SK-N-SH treated with all-trans-retinoic acid at 6 μM for 48 hours (cell line): ENCODE data around the gene EEFSEC.

ENCODE experiments used
- ATAC-seq: fragments of 200-7000 bp; cut with Tn5 transposase; 3 replicates; pipeline ENCODE4 v1.9.1; 2020; ENCODE audit warnings: mild to moderate bottlenecking, moderate library complexity
- ARNTL ChIP-seq: fragments of 450-650 bp; formaldehyde crosslinking; IDR thresholded peaks from 2 replicates; pipeline ENCODE4 v1.5.0; 2020; ENCODE audit warnings: low read depth, mild to moderate bottlenecking, moderate library complexity, borderline replicate concordance
- BACH2 ChIP-seq: fragments of 250-450 bp; sonication (Bioruptor Pico); IDR thresholded peaks from 2 replicates; pipeline ENCODE4 v1.9.0; 2021; ENCODE audit warnings: mild to moderate bottlenecking, borderline replicate concordance
- CSDC2 ChIP-seq: fragments of 250-450 bp; sonication (Bioruptor Pico); IDR thresholded peaks from 2 replicates; pipeline ENCODE4 v1.5.0; 2020; ENCODE audit warnings: mild to moderate bottlenecking, moderate library complexity
- ESRRG ChIP-seq: fragments of 250-450 bp; sonication (Bioruptor Pico); IDR thresholded peaks from 2 replicates; pipeline ENCODE4 v1.6.1; 2021; ENCODE audit warnings: mild to moderate bottlenecking
- GLIS3 ChIP-seq: fragments of 250-450 bp; sonication (Bioruptor Pico); IDR thresholded peaks from 2 replicates; pipeline ENCODE4 v1.5.0; 2020; ENCODE audit warnings: mild to moderate bottlenecking, moderate library complexity
- ISL1 ChIP-seq: fragments of 250-450 bp; sonication (Bioruptor Pico); IDR thresholded peaks from 2 replicates; pipeline ENCODE4 v2.1.2; 2022; ENCODE audit warnings: mild to moderate bottlenecking, moderate library complexity
- PPARA ChIP-seq: fragments of 250-450 bp; sonication (Bioruptor Pico); IDR thresholded peaks from 2 replicates; pipeline ENCODE4 v1.5.0; 2020; ENCODE audit warnings: mild to moderate bottlenecking, borderline replicate concordance
- RARB ChIP-seq: fragments of 250-450 bp; sonication (Bioruptor Pico); IDR thresholded peaks from 2 replicates; pipeline ENCODE4 v1.8.0; 2021; ENCODE audit warnings: mild to moderate bottlenecking, moderate library complexity
- SNAI2 ChIP-seq: fragments of 250-450 bp; sonication (Bioruptor Pico); IDR thresholded peaks from 2 replicates; pipeline ENCODE4 v1.5.0; 2020; ENCODE audit warnings: mild to moderate bottlenecking, moderate library complexity
- TCF4 ChIP-seq: fragments of 250-450 bp; sonication (Bioruptor Pico); IDR thresholded peaks from 2 replicates; pipeline ENCODE4 v1.8.0; 2021; ENCODE audit warnings: mild to moderate bottlenecking, moderate library complexity, borderline replicate concordance
- TOX ChIP-seq: fragments of 250-450 bp; sonication (Bioruptor Pico); IDR thresholded peaks from 2 replicates; pipeline ENCODE4 v1.8.0; 2021; ENCODE audit warnings: mild to moderate bottlenecking, moderate library complexity, borderline replicate concordance
- ZC3H10 ChIP-seq: fragments of 250-450 bp; sonication (Bioruptor Pico); IDR thresholded peaks from 2 replicates; pipeline ENCODE4 v1.5.1; 2021; ENCODE audit warnings: mild to moderate bottlenecking, moderate library complexity
- ZFP30 ChIP-seq: fragments of 450-650 bp; formaldehyde crosslinking; IDR thresholded peaks from 2 replicates; pipeline ENCODE4 v1.5.0; 2022; ENCODE audit warnings: mild to moderate bottlenecking, moderate library complexity
- ZNF565 ChIP-seq: fragments of 450-650 bp; formaldehyde crosslinking; conservative IDR thresholded peaks from 2 replicates; pipeline ENCODE4 v1.5.0; 2020; ENCODE audit warnings: low read depth, mild to moderate bottlenecking, moderate library complexity
- ZNF8 ChIP-seq: fragments of 450-650 bp; formaldehyde crosslinking; IDR thresholded peaks from 2 replicates; pipeline ENCODE4 v1.5.0; 2020; ENCODE audit warnings: mild to moderate bottlenecking, moderate library complexity
- TF ChIP-seq, protein P1 (sequence below): fragments of 250-450 bp; sonication (Bioruptor Pico); IDR thresholded peaks from 2 replicates; pipeline ENCODE4 v1.5.1; 2020; ENCODE audit warnings: low read depth, mild to moderate bottlenecking, moderate library complexity
- TF ChIP-seq, protein P2 (sequence below): fragments of 250-450 bp; sonication (Bioruptor Pico); IDR thresholded peaks from 2 replicates; pipeline ENCODE4 v1.5.0; 2020; ENCODE audit warnings: mild to moderate bottlenecking, moderate library complexity
- TF ChIP-seq, protein P3 (sequence below): fragments of 250-450 bp; sonication (Bioruptor Pico); IDR thresholded peaks from 2 replicates; pipeline ENCODE4 v1.8.0; 2021; ENCODE audit warnings: low read depth, mild to moderate bottlenecking, moderate library complexity, borderline replicate concordance

Gene EEFSEC

DNA sequence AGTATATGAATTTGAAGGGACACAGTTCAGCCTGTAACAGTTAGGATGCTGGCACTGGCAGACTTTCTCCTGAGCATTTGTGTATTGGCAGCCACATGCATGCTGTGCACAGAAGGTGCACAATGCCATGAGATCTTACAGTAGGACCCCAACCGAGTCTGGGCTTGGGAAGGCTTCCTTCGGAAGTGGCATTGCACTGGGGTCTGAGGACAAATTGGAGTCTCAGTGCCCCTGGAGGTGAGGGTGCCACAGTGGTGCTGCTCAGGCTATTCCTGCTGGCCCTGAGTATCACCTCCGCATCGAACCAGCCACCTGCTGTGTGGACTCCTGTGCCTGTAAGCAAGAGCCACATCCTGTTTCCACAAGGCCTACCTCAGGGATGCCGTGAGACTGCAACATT, 213.9 kb downstream of the EEFSEC start:
- no peak for ATAC-seq
- no peak for TF ChIP-seq TCF4 (CRISPR knock-in tag)
- TF ChIP-seq, protein P1, sequence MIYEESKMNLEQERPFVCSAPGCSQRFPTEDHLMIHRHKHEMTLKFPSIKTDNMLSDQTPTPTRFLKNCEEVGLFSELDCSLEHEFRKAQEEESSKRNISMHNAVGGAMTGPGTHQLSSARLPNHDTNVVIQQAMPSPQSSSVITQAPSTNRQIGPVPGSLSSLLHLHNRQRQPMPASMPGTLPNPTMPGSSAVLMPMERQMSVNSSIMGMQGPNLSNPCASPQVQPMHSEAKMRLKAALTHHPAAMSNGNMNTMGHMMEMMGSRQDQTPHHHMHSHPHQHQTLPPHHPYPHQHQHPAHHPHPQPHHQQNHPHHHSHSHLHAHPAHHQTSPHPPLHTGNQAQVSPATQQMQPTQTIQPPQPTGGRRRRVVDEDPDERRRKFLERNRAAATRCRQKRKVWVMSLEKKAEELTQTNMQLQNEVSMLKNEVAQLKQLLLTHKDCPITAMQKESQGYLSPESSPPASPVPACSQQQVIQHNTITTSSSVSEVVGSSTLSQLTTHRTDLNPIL (CRISPR knock-in tag) = no peak
- TF ChIP-seq ARNTL (CRISPR knock-in tag) = no peak
- no peak for TF ChIP-seq BACH2 (CRISPR knock-in tag)
- TF ChIP-seq PPARA (CRISPR knock-in tag) = no peak
- TF ChIP-seq ZNF8 = no peak
- TF ChIP-seq, protein P2, sequence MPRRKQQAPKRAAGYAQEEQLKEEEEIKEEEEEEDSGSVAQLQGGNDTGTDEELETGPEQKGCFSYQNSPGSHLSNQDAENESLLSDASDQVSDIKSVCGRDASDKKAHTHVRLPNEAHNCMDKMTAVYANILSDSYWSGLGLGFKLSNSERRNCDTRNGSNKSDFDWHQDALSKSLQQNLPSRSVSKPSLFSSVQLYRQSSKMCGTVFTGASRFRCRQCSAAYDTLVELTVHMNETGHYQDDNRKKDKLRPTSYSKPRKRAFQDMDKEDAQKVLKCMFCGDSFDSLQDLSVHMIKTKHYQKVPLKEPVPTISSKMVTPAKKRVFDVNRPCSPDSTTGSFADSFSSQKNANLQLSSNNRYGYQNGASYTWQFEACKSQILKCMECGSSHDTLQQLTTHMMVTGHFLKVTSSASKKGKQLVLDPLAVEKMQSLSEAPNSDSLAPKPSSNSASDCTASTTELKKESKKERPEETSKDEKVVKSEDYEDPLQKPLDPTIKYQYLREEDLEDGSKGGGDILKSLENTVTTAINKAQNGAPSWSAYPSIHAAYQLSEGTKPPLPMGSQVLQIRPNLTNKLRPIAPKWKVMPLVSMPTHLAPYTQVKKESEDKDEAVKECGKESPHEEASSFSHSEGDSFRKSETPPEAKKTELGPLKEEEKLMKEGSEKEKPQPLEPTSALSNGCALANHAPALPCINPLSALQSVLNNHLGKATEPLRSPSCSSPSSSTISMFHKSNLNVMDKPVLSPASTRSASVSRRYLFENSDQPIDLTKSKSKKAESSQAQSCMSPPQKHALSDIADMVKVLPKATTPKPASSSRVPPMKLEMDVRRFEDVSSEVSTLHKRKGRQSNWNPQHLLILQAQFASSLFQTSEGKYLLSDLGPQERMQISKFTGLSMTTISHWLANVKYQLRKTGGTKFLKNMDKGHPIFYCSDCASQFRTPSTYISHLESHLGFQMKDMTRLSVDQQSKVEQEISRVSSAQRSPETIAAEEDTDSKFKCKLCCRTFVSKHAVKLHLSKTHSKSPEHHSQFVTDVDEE (CRISPR knock-in tag) = no peak
- TF ChIP-seq RARB (CRISPR knock-in tag) = no peak
- TF ChIP-seq SNAI2 (CRISPR knock-in tag) = no peak
- TF ChIP-seq, all 23 proteins: peak for 0

DNA sequence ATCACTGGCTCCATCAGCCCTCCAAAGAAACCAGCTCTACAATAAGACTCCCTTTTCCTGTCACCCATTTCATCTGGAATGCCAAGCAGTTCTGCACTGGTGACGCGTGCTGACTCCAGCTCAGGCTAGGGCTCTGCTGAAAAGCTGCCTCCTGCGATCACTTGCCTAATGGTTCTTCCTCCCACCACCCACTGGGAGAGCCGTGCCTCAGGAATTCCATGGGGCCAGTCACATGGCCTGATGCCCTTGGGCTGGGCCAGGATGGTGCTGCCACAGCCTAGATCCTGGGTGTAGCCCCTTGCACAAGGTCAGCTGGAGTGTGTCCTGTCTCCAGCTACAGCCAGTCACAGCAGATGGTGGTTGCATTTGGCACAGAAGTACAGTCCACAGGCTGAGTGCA, 214.5 kb downstream of the EEFSEC start:
- ATAC-seq = no peak
- TF ChIP-seq, protein P2 (CRISPR knock-in tag) = no peak
- no peak for TF ChIP-seq CSDC2 (CRISPR knock-in tag)

DNA sequence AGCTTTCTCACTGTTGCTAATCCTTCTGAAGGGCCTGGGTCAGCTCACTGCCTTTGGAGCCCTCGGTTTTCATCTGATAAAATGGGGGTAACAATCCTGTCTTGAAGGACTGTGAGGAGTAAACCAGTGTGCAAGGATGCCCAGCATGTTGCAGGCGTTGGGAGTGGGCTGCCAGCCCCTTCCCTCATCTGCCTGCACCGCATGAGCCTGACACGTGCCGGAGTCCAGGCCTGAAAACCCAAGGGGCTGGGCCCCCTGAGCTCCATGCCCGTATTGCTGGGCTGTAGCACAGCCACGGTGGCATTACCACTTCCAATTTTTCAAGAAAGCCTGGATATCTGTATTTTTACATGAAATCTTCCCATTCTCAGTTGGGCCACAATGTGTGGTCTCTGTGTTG, 215.3 kb downstream of the EEFSEC start:
- ATAC-seq = no peak
- TF ChIP-seq ESRRG (CRISPR knock-in tag) = no peak
- TF ChIP-seq ZNF565 (CRISPR knock-in tag) = no peak
- TF ChIP-seq CSDC2 (CRISPR knock-in tag) = no peak
- TF ChIP-seq TOX (CRISPR knock-in tag) = no peak
- no peak for TF ChIP-seq ISL1
- TF ChIP-seq ZC3H10 (CRISPR knock-in tag) = no peak
- TF ChIP-seq, protein P2 (CRISPR knock-in tag) = no peak
- no peak for TF ChIP-seq ZFP30 (CRISPR knock-in tag)
- no peak for TF ChIP-seq ZNF8
- TF ChIP-seq, protein P3, sequence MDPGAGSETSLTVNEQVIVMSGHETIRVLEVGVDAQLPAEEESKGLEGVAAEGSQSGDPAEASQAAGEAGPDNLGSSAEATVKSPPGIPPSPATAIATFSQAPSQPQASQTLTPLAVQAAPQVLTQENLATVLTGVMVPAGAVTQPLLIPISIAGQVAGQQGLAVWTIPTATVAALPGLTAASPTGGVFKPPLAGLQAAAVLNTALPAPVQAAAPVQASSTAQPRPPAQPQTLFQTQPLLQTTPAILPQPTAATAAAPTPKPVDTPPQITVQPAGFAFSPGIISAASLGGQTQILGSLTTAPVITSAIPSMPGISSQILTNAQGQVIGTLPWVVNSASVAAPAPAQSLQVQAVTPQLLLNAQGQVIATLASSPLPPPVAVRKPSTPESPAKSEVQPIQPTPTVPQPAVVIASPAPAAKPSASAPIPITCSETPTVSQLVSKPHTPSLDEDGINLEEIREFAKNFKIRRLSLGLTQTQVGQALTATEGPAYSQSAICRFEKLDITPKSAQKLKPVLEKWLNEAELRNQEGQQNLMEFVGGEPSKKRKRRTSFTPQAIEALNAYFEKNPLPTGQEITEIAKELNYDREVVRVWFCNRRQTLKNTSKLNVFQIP (CRISPR knock-in tag) = no peak
- no peak for TF ChIP-seq BACH2 (CRISPR knock-in tag)
- no peak for TF ChIP-seq GLIS3
